GM21367 (cell line): ENCODE results near the gene IL11.
"Not testable (repeated sequence)": the region's sequence is repeated elsewhere in the genome, so short reads cannot be mapped to it uniquely, and the experiment has no call there.

Experiments
- ATAC-seq: cut with Tn5 transposase; IDR thresholded peaks from one replicate; pipeline ENCODE4 v1.9.1; 2021; ENCODE audit not compliant: unreplicated experiment

The IL11 gene

GRCh38 chr19:55336101-55336500 is 34.2 kb downstream of the IL11 start:
- no peak for ATAC-seq

DNA sequence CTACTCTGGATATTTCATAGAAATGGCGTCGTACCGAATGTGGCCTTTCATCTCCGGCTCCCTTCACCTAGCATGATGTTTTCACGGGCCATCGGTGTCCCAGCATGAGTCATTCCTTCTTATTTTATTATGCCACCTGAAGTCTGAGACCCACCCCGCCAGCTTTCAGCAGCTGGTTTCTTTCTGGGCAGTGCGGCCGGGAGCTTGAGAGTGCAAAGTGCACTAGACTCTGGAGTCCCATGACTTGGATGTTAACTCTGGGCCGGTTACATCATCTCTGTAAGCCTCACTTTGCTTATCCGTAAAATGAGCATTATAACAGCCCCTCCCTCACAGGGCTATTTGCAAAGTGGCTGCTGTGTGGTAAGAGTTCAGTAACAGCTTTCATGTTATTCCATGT is 36.4 kb downstream of the IL11 start:
- ATAC-seq = no peak

DNA sequence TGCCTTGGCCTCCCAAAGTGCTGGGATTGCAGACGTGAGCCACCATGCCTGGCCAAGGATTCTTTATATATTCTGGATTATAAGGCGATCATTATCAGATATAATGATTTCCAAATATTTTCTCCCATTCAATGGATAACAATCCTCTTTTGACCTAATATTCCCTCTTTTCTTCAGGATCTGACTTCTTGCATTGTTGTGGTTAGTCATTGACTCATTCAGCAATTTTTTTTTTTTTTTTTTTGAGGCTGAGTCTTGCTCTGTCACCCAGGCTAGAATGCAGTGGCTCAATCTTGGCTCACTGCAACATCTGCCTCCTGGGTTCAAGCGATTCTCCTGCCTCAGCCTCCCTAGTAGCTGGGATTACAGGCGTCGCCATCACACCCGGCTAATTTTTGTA is 40.5 kb downstream of the IL11 start:
- not testable (repeated sequence) for ATAC-seq

DNA sequence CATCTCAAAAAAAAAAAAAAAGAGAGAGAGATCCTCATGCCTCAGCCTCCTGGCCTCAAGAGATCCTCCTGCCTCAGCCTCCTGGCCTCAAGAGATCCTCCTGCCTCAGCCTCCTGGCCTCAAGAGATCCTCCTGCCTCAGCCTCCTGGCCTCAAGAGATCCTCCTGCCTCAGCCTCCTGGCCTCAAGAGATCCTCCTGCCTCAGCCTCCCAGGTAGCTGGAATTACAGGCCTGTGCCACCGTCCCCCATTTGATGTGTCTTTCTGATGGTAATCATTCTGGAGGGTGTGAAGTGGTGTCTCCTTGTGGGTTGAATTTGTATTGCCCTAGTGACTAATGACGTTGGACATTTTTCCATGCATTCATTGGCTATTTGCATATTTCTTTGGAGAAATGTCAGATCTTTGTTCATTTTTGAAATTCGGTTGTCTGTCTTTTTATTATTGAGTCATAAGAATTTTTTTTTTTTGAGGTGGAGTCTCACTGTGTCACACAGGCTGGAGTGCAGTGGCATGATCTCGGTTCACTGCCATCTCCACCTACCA is 41.4 kb downstream of the IL11 start:
- ATAC-seq = not testable (repeated sequence)

GRCh38 chr19:55325172-55325571 is 45.1 kb downstream of the IL11 start, which contains the start of gene TMEM150B:
Gene TMEM150B (minus strand): TSS chr19:55325341. CDS start chr19:55321036, 4,305 bp downstream.
- no peak for ATAC-seq

DNA sequence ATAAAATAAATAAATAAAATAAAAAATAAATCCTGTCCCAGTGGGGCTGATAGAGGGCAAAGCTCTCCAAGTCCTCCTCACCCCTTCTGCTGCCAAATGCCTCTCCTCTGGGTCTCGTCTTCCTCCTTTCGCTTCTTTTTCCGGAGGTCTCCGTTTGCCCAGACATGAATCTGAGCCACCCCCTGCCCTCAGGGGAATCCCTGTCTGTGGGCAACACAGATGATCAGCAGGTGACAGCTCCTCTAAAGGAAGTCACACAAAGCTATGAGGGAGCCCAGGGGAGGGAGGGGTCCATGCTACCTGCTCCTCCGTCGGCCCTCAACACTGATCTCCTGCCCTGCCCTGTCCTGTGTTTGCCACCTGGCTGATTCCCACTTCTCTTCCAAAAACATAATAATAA is 45.6 kb downstream of the IL11 start:
- ATAC-seq = no peak

DNA sequence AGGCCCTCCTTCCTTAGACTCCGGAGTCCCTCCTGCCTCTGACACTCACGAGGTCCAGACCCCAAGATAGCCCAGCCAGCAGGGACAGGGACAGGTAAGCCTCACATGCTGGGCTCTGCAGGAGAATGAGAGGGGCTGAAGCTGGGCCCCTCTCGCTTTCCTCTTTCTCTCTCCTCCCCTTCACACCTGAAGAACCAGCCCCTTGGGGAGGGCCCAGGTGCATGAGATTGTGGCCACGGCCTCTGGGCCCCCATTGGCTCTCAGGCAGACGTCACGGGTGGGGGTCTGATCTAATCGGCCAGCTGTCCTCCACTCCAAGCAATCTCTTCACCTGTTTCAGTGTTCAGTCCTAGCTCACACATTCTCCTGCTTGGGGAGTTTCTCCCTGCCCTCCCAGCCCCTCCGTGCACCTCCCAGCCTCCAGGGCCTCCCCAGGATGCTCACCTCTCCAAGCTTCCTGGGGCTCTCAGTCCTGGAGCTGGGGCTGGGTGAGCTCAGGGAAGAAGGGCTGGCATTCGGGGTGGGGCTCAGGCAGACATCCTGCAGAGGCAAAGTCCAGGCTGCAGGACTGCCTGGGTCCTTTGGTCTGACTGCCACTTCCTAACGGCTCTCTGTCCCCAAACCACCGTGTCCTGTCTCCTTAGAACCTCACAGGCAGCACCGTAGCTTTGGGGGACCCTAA is 47.9 kb downstream of the IL11 start:
- no peak for ATAC-seq

DNA sequence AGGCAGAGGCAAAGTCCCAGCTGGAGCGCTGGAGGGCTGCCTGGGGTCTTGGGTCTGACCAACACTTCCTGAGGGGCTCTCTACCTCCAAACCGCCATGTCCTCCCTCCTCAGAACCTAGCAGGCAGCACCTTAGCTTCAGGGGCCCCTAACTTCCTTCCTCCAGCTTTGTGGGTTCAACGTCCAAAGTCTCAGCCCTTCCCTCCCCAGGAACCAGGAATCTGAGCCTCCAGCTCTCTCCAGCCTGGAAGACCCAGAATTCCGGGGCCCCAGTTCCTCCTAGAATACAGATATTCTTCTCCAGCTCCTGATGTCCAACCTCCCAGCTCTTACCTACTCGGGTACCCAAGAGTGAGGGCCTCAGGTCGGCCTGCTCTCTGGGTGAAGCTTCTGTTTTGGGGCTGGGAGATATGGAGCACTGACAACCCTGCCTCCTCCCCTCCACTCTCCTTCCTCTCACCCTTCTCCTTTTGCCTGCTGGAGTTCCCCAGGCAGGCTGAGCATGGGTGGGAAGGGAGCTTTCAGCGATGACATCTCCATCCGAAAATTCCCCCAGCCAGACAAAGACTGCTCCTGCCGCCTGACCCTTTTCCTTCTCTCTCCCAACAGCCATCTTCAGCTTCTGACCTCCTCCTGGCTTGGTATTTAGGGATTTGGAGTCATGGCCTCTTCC is 48.7 kb downstream of the IL11 start:
- no peak for ATAC-seq

- no peak for ATAC-seq
These were observed 49.3 kb downstream of the IL11 start for GRCh38 chr19:55320844-55321419.

GRCh38 chr19:55319785-55320184 is 50.5 kb downstream of the IL11 start:
- no peak for ATAC-seq

- ATAC-seq = no peak
These were observed 53.6 kb downstream of the IL11 start for GRCh38 chr19:55316646-55317045.

- no peak for ATAC-seq
These were observed 54.2 kb downstream of the IL11 start for GRCh38 chr19:55315956-55316525.

DNA sequence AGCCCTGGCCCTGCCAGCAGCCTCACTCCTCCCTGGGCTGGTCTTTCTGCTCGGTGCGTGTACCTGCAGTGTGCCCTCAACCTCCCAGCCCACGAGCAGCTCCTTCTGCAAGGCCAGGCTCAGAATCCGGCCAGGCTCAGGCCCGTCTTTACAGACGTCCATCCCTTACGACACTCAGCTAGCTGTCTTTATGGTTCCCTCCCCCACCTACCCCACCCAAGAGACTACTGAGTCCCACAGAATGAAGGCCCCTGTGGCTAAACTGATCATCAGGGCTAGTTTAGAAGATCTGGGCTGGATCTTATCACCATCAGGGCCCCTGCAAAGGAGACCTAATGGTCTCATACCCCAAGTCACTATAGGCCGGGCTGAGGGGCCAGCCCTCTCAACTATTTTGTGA is 55.9 kb downstream of the IL11 start:
- ATAC-seq = no peak
